B cell (primary cell): Measurements from ENCODE around the gene SEMA3F. TPM values are rescaled to one million over a fixed set of nuclear protein-coding genes. Genes with fewer than 3 reads are reported as not detected.

Experiments
- ATAC-seq: fragments of 200-7000 bp; cut with Tn5 transposase; one replicate; pipeline ENCODE4 v1.10.0; 2021; ENCODE audit warnings: low read depth, mild to moderate bottlenecking, moderate number of reproducible peaks, moderate library complexity
- CTCF ChIA-PET: fragments of 350-600 bp; sonication (Branson Sonifier 250); formaldehyde crosslinking; loops from one replicate; lab custom pipeline; 2021; ENCODE audit warnings: antibody characterized with exemption, inconsistent platforms; lab: Charles Lee
- POLR2A ChIA-PET: fragments of 350-600 bp; sonication (Branson Sonifier 250); formaldehyde crosslinking; loops from one replicate; lab custom pipeline; 2021; ENCODE audit warnings: antibody characterized with exemption; lab: Charles Lee
- DNase-seq: peaks from one replicate; pipeline ENCODE4 v3.0.0; 2013
- H2AFZ ChIP-seq: 2 replicates; pipeline ENCODE4 v1.6.1; 2012; ENCODE audit warnings: mild to moderate bottlenecking, low read depth, low read length; ENCODE audit not compliant: insufficient read depth, poor library complexity, severe bottlenecking
- H3K27ac ChIP-seq, 2 donors: 1 replicate in 1 of 2; 2 replicates in 1 of 2; pipeline ENCODE4 v1.5.1; 2012 to 2013; ENCODE audit warnings: low read length in 2 of 2, mild to moderate bottlenecking in 2 of 2, moderate library complexity in 1 of 2
- H3K27me3 ChIP-seq, 4 experiments: fragments of 200-600 bp in 1 of 4; sonication (generic) in 1 of 4; replicated peaks in 1 of 4; 1 replicate in 2 of 4; 2 replicates in 2 of 4; pipeline versions ENCODE4 v1.6.1 to v1.7.0; 2013 to 2016; ENCODE audit warnings: low read length in 3 of 4, mild to moderate bottlenecking in 2 of 4, mixed read lengths in 1 of 4, moderate library complexity in 1 of 4; ENCODE audit not compliant: insufficient read depth in 4 of 4, control insufficient read depth in 3 of 4; ENCODE audit errors: control extremely low read depth in 1 of 4
- H3K36me3 ChIP-seq, 2 experiments: replicated peaks in 1 of 2; 1 replicate in 1 of 2; 2 replicates in 1 of 2; pipeline versions ENCODE4 v1.6.1 to v1.7.1; 2013; ENCODE audit warnings: low read length in 1 of 2; ENCODE audit not compliant: insufficient read depth in 2 of 2, control insufficient read depth in 1 of 2; ENCODE audit errors: control extremely low read depth in 1 of 2, extremely low read depth in 1 of 2
- H3K4me1 ChIP-seq, 2 donors: fragments of 200-600 bp in 1 of 2; sonication (generic) in 1 of 2; 1 replicate in 1 of 2; 2 replicates in 1 of 2; pipeline versions ENCODE4 v1.5.1 to v1.6.1; 2013 to 2017; ENCODE audit warnings: low read length in 2 of 2; ENCODE audit not compliant: control insufficient read depth in 2 of 2, insufficient read depth in 2 of 2
- H3K4me2 ChIP-seq: replicated peaks from 2 replicates; pipeline ENCODE3; 2012; ENCODE audit warnings: mild to moderate bottlenecking, low read depth, low read length; ENCODE audit not compliant: poor library complexity, severe bottlenecking
- H3K4me3 ChIP-seq, 5 experiments: fragments of 200-600 bp in 1 of 5; sonication (generic) in 1 of 5; 1 replicate in 3 of 5; 2 replicates in 2 of 5; pipeline versions ENCODE4 v1.5.1 to v1.7.0; 2011 to 2016; ENCODE audit warnings: low read length in 4 of 5, mild to moderate bottlenecking in 4 of 5, low read depth in 2 of 5, control low read depth in 1 of 5, moderate library complexity in 1 of 5; ENCODE audit not compliant: insufficient read depth in 1 of 5; ENCODE audit errors: control extremely low read depth in 1 of 5, extremely low read depth in 1 of 5
- H3K79me2 ChIP-seq: fragments of 200-600 bp; sonication (generic); one replicate; pipeline ENCODE4 v1.6.0; 2016; ENCODE audit warnings: low read length; ENCODE audit not compliant: control insufficient read depth, insufficient read depth
- H3K9ac ChIP-seq: fragments of 200-600 bp; sonication (generic); 2 replicates; pipeline ENCODE4 v1.6.1; 2017; ENCODE audit warnings: mild to moderate bottlenecking, low read length, moderate library complexity
- H3K9me3 ChIP-seq, 3 donors: one replicate each; pipeline versions ENCODE4 v1.6.1 to v1.7.1; 2013; ENCODE audit warnings: low read length in 2 of 3; ENCODE audit not compliant: control insufficient read depth in 2 of 3, insufficient read depth in 1 of 3; ENCODE audit errors: control extremely low read depth in 1 of 3
- H4K20me1 ChIP-seq: 2 replicates; pipeline ENCODE4 v1.6.0; 2012; ENCODE audit warnings: mild to moderate bottlenecking, low read length; ENCODE audit not compliant: insufficient read depth, control insufficient read depth, poor library complexity, severe bottlenecking
- H3K27ac Mint-ChIP-seq: one replicate; pipeline ENCODE4 v1.8.0; 2021; ENCODE audit warnings: mixed read lengths
- H3K27me3 Mint-ChIP-seq: one replicate; pipeline ENCODE4 v1.8.0; 2021; ENCODE audit warnings: mixed read lengths
- H3K4me1 Mint-ChIP-seq: one replicate; pipeline ENCODE4 v1.8.0; 2021; ENCODE audit warnings: mixed read lengths
- H3K4me3 Mint-ChIP-seq: one replicate; pipeline ENCODE4 v1.8.0; 2021; ENCODE audit warnings: mixed read lengths
- H3K9me3 Mint-ChIP-seq: one replicate; pipeline ENCODE4 v1.8.0; 2022; ENCODE audit warnings: mixed read lengths; ENCODE audit not compliant: insufficient read depth
- CTCF ChIP-seq: fragments of 200-600 bp; IDR thresholded peaks from one replicate; pipeline ENCODE4 v1.8.0; 2022; ENCODE audit warnings: antibody characterized with exemption, mild to moderate bottlenecking
- EZH2 ChIP-seq: IDR thresholded peaks from 2 replicates; pipeline ENCODE4 v1.6.1; 2012; ENCODE audit warnings: borderline replicate concordance, low read depth, mild to moderate bottlenecking, moderate library complexity, low read length; ENCODE audit not compliant: insufficient read depth, poor library complexity, severe bottlenecking
- WGBS: methylation state at CpG from one replicate; pipeline ENCODE4 v1.1.5; 2013; ENCODE audit warnings: missing lambda C conversion rate; ENCODE audit not compliant: insufficient coverage; 5-methylcytosine and 5-hydroxymethylcytosine counted together
- intact Hi-C: fragments of 100-400 bp; cut with micrococcal nuclease; formaldehyde crosslinking; loops from one replicate; pipeline ENCODE4 v1.10.0; 2022
- polyA plus RNA-seq: library from polyadenylated mRNA; depleted of rRNA; stranded (reverse); fragments of >200 nt; gene quantifications from 2 replicates; pipeline ENCODE4 v1.2.3, GENCODE V29; 2012
- total RNA-seq, 2 donors: library from RNA; stranded (reverse); fragments of 120-200 nt in 1 of 2; gene quantifications; 1 replicate in 1 of 2; 2 replicates in 1 of 2; pipeline versions ENCODE4 v1.2.3 to v1.2.4, GENCODE V29; 2013 to 2022

Gene SEMA3F
- total and polyA plus RNA-seq, 2 donors (not counting 1 experiment from before 2014, with no cell fraction given): 0.27 TPM; not detected in 1

GRCh38 chr3:50232303-50232702 is 77.2 kb downstream of the SEMA3F start:
- Histone ChIP-seq H3K4me2 (no peak overlapping the region), H3K27me3 (no peaks in the 10 kb centered on the region), H3K4me3 (no peak overlapping the region), H4K20me1 (peaks cover 11% of the 10 kb centered on the region), H3K27ac (no peak overlapping the region), H3K9ac (no peak overlapping the region), H3K9me3 (no peaks in the 10 kb centered on the region), H3K36me3 (no peaks in the 10 kb centered on the region), H3K79me2 (peaks cover 80% of the 10 kb centered on the region), H2AFZ (no peak overlapping the region), H3K4me1 (peaks cover 31 to 49% of the 10 kb centered on the region in 2 donors)
- H3K4me3 Mint-ChIP-seq: no peak overlapping the region
- ATAC-seq (no peak), DNase-seq (no peak)
- intact Hi-C loops: loop anchor here (10.0 kb wide), 1 partner anchor 888 kb away; the partner anchor contains the start of gene USP4
- ChIA-PET POLR2A (interaction anchor here (0.7 kb wide), 1 partner anchor 14 kb away, joined by 3 read pairs; no protein-coding TSS in a partner anchor), CTCF (interaction anchor here (22.2 kb wide), 1 partner anchor 16 kb away, joined by 596 read pairs; the partner anchor contains the start of gene GNAI2)
- H3K27ac Mint-ChIP-seq: no peak overlapping the region
- no peaks in the 10 kb centered on the region for H3K27me3 Mint-ChIP-seq
- no peak for TF ChIP-seq CTCF
- TF ChIP-seq EZH2: no peak
- H3K9me3 Mint-ChIP-seq: no peaks in the 10 kb centered on the region
- H3K4me1 Mint-ChIP-seq: peaks cover 55% of the 10 kb centered on the region
- WGBS: 91% methylated on average over 2 of the region's 3 CpGs

DNA sequence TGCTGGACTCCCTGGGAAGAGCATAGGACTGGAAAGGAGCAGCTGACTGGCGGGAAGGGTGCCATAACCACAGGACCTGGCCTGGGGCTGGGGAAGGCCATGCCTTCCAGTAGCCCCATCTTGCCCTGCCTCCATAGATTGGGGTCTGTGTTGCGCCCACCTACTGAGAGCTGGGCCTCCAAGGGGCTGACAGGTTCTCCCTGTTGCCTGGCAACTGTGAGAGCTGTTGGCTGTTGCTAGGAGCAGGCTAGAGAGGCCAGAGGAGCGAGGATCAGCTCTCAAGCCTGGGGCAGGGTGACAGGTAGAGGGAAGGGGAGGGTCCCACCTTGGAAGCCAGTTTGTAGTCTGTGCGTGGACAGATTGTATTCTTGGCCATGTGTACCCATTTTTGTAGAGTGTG is 78.1 kb downstream of the SEMA3F start:
- Histone ChIP-seq H3K4me2 (no peak overlapping the region), H4K20me1 (peaks cover 20% of the 10 kb centered on the region), H3K79me2 (peaks cover 89% of the 10 kb centered on the region), H3K36me3 (peaks cover 0 to under 1% of the 10 kb centered on the region in 2 experiments), H3K27me3 (no peaks in the 10 kb centered on the region), H3K4me3 (no peak overlapping the region), H3K9ac (no peak overlapping the region), H3K4me1 (peaks cover 29 to 46% of the 10 kb centered on the region in 2 donors), H3K27ac (no peak overlapping the region), H3K9me3 (no peaks in the 10 kb centered on the region), H2AFZ (no peak overlapping the region)
- WGBS: 97% methylated on average over 4 of the region's 4 CpGs
- no peaks in the 10 kb centered on the region for H3K9me3 Mint-ChIP-seq
- DNase-seq: no peak
- H3K27me3 Mint-ChIP-seq: no peaks in the 10 kb centered on the region
- H3K4me1 Mint-ChIP-seq: peaks cover 54% of the 10 kb centered on the region
- POLR2A ChIA-PET: interaction anchor here (0.6 to 1.7 kb wide), 2 partner anchors 10 to 66 kb away, joined by 3 to 8 read pairs; partner anchors contain the start of genes HYAL3 and NAA80
- no peak for TF ChIP-seq CTCF
- TF ChIP-seq EZH2: no peak
- H3K4me3 Mint-ChIP-seq: no peak overlapping the region
- peak overlapping the region; percentile 32 for H3K27ac Mint-ChIP-seq
- CTCF ChIA-PET: interaction anchor here (22.2 kb wide), 1 partner anchor 16 kb away, joined by 596 read pairs; the partner anchor contains the start of gene GNAI2
- intact Hi-C loops: loop anchor here (10.0 kb wide), 1 partner anchor 888 kb away; the partner anchor contains the start of gene USP4
- no peak for ATAC-seq
